Heart left ventricle (tissue), 13 donors: ENCODE results near the gene SEMA4D.

ENCODE experiments used
- POLR2A ChIP-seq, 2 donors: fragments of 450-650 bp; IDR thresholded peaks; one replicate each; pipeline ENCODE4 v1.6.1; 2017; ENCODE audit warnings: antibody characterized with exemption in 2 of 2, mild to moderate bottlenecking in 2 of 2, moderate library complexity in 2 of 2
- TF ChIP-seq, protein P1 (sequence below), 12 donors: fragments of 200-600 bp; sonication (generic) in 4 of 12; IDR thresholded peaks; one replicate each; pipeline versions ENCODE4 v1.5.0 to v1.8.0; 2018 to 2022; ENCODE audit warnings: antibody characterized with exemption in 12 of 12, mild to moderate bottlenecking in 5 of 12
- donor health status: ischemic (EF 13 %, LVEDD 7.1; RV severe dilation, severe dysfunction).
- donor health status: DM: no; HTN: yes; CAD: no.
- donor health status: DM: no; HTN: no; CAD: no.
- donor health status: ischemic (EF 25% LVEDD 6.9; RV normal size, moderate dysfunction).
- donor health status: ischemic (EF 25% LVEDD 5.7; RV mildly dilated, moderate dysfunction).
- donor health status: ischemic (EF 35%, LVEDD 5.7; RV mildly dilated, moderate dysfunction).
- donor health status: nonischemic (EF 11% LVEDD 7.7; RV severe dilation, severe dysfunction).
- donor health status: DM: yes; HTN: yes; CAD: no.
- donor health status: PGD.
- donor health status: ischemic (EF 29% LVEDD 5.4; RV normal size, mild dysfunction).
- donor health status: nonischemic (EF 23%, LVEDD 6.1; RV moderate dilation, normal function).

- TF ChIP-seq, protein P1, sequence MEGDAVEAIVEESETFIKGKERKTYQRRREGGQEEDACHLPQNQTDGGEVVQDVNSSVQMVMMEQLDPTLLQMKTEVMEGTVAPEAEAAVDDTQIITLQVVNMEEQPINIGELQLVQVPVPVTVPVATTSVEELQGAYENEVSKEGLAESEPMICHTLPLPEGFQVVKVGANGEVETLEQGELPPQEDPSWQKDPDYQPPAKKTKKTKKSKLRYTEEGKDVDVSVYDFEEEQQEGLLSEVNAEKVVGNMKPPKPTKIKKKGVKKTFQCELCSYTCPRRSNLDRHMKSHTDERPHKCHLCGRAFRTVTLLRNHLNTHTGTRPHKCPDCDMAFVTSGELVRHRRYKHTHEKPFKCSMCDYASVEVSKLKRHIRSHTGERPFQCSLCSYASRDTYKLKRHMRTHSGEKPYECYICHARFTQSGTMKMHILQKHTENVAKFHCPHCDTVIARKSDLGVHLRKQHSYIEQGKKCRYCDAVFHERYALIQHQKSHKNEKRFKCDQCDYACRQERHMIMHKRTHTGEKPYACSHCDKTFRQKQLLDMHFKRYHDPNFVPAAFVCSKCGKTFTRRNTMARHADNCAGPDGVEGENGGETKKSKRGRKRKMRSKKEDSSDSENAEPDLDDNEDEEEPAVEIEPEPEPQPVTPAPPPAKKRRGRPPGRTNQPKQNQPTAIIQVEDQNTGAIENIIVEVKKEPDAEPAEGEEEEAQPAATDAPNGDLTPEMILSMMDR (IDR thresholded peaks at IDR 0.05) = no peak
- TF ChIP-seq POLR2A (IDR thresholded peaks at IDR 0.05) = no peak
These were observed 43.9 kb upstream of the SEMA4D start for GRCh38 chr9:89541798-89542197.
